GM12878 (cell line): ENCODE data around the gene SH3BP5.

ENCODE experiments used
- BACH1 ChIP-seq: fragments of 450-650 bp; IDR thresholded peaks from 2 replicates; pipeline ENCODE4 v1.6.1; 2017; ENCODE audit warnings: mild to moderate bottlenecking, borderline replicate concordance
- EP300 ChIP-seq, 2 experiments: fragments of 150-350 bp in 1 of 2; IDR thresholded peaks; 2 replicates each; pipeline ENCODE4 v1.6.1; 2011 to 2012; ENCODE audit warnings: low read depth in 2 of 2, low read length in 2 of 2, borderline replicate concordance in 1 of 2, improper control_type of control experiment in 1 of 2, inconsistent platforms in 1 of 2; ENCODE audit not compliant: control insufficient read depth in 1 of 2
- EZH2 ChIP-seq: IDR thresholded peaks from 2 replicates; pipeline ENCODE4 v1.6.1; 2012; ENCODE audit warnings: low read depth, mild to moderate bottlenecking, control low read depth, inconsistent platforms, low read length, borderline replicate concordance; ENCODE audit not compliant: control insufficient read depth
- POLR2AphosphoS5 ChIP-seq: IDR thresholded peaks from 2 replicates; pipeline ENCODE4 v1.6.1; 2011; ENCODE audit warnings: mild to moderate bottlenecking, low read length, inconsistent platforms
- SMC3 ChIP-seq: IDR thresholded peaks from 2 replicates; pipeline ENCODE4 v1.6.1; 2011; ENCODE audit warnings: low read length, improper control_type of control experiment, borderline replicate concordance
- TCF12 ChIP-seq: IDR thresholded peaks from 2 replicates; pipeline ENCODE4 v1.6.1; 2011; ENCODE audit warnings: low read depth, mild to moderate bottlenecking, low read length
- ZBTB40 ChIP-seq: fragments of 450-650 bp; IDR thresholded peaks from 2 replicates; pipeline ENCODE4 v1.6.1; 2016; ENCODE audit warnings: mild to moderate bottlenecking, moderate library complexity, borderline replicate concordance
- TF ChIP-seq, protein P1 (sequence below), 3 experiments: IDR thresholded peaks in 2 of 3; conservative IDR thresholded peaks in 1 of 3; 2 replicates each; pipeline ENCODE4 v1.5.1; 2011; ENCODE audit warnings: low read depth in 3 of 3, low read length in 3 of 3, mild to moderate bottlenecking in 3 of 3, control low read depth in 2 of 3, moderate library complexity in 2 of 3, inconsistent platforms in 1 of 3, mixed read lengths in 1 of 3; ENCODE audit not compliant: control insufficient read depth in 2 of 3, insufficient read depth in 1 of 3; ENCODE audit errors: extremely low read depth in 1 of 3
- TF ChIP-seq, protein P2 (sequence below): fragments of 450-650 bp; formaldehyde crosslinking; IDR thresholded peaks from 2 replicates; pipeline ENCODE4 v1.4.0; 2022; ENCODE audit warnings: mild to moderate bottlenecking, moderate library complexity
- TF ChIP-seq, protein P3 (sequence below): IDR thresholded peaks from 2 replicates; pipeline ENCODE4 v1.6.1; 2011; ENCODE audit warnings: mild to moderate bottlenecking, low read depth, low read length, moderate library complexity; ENCODE audit not compliant: insufficient replicate concordance

GRCh38 chr3:15359677-15360397, 27.5 kb upstream of the SH3BP5 start:
- TF ChIP-seq POLR2AphosphoS5 (no peak), EP300 (IDR thresholded peaks at IDR 0.05; ENCODE audit: borderline replicate concordance in 1 of 2, control insufficient read depth in 1 of 2, low read depth in 2 of 2, low read length in 2 of 2) (no peak), SMC3 (no peak), BACH1 (no peak), TCF12 (no peak), ZBTB40 (no peak), EZH2 (no peak)
- TF ChIP-seq, protein P1, sequence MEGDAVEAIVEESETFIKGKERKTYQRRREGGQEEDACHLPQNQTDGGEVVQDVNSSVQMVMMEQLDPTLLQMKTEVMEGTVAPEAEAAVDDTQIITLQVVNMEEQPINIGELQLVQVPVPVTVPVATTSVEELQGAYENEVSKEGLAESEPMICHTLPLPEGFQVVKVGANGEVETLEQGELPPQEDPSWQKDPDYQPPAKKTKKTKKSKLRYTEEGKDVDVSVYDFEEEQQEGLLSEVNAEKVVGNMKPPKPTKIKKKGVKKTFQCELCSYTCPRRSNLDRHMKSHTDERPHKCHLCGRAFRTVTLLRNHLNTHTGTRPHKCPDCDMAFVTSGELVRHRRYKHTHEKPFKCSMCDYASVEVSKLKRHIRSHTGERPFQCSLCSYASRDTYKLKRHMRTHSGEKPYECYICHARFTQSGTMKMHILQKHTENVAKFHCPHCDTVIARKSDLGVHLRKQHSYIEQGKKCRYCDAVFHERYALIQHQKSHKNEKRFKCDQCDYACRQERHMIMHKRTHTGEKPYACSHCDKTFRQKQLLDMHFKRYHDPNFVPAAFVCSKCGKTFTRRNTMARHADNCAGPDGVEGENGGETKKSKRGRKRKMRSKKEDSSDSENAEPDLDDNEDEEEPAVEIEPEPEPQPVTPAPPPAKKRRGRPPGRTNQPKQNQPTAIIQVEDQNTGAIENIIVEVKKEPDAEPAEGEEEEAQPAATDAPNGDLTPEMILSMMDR (IDR thresholded peaks at IDR 0.05 in 2 of 3, conservative IDR thresholded peaks at IDR 0.05 in 1 of 3; ENCODE audit: control insufficient read depth in 2 of 3, extremely low read depth in 1 of 3, insufficient read depth in 1 of 3, low read depth in 3 of 3, low read length in 3 of 3) = no peak
- TF ChIP-seq, protein P2, sequence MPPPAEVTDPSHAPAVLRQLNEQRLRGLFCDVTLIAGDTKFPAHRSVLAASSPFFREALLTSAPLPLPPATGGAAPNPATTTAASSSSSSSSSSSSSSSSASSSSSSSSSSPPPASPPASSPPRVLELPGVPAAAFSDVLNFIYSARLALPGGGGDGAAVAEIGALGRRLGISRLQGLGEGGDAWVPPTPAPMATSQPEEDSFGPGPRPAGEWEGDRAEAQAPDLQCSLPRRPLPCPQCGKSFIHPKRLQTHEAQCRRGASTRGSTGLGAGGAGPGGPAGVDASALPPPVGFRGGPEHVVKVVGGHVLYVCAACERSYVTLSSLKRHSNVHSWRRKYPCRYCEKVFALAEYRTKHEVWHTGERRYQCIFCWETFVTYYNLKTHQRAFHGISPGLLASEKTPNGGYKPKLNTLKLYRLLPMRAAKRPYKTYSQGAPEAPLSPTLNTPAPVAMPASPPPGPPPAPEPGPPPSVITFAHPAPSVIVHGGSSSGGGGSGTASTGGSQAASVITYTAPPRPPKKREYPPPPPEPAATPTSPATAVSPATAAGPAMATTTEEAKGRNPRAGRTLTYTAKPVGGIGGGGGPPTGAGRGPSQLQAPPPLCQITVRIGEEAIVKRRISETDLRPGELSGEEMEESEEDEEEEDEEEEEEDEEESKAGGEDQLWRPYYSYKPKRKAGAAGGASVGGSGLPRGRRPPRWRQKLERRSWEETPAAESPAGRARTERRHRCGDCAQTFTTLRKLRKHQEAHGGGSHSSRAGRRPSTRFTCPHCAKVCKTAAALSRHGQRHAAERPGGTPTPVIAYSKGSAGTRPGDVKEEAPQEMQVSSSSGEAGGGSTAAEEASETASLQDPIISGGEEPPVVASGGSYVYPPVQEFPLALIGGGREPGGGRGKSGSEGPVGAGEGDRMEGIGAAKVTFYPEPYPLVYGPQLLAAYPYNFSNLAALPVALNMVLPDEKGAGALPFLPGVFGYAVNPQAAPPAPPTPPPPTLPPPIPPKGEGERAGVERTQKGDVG (CRISPR knock-in tag) = no peak
- TF ChIP-seq, protein P3, sequence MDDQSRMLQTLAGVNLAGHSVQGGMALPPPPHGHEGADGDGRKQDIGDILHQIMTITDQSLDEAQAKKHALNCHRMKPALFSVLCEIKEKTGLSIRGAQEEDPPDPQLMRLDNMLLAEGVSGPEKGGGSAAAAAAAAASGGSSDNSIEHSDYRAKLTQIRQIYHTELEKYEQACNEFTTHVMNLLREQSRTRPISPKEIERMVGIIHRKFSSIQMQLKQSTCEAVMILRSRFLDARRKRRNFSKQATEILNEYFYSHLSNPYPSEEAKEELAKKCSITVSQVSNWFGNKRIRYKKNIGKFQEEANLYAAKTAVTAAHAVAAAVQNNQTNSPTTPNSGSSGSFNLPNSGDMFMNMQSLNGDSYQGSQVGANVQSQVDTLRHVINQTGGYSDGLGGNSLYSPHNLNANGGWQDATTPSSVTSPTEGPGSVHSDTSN = no peak
